Fibroblast of peridontal ligament (primary cell): Measurements from ENCODE around the gene SMOC2.

Experiments used
- DNase-seq: peaks from one replicate; pipeline ENCODE4 v3.0.0-alpha.2; 2010; ENCODE audit errors: extremely low read depth

SMOC2 gene

DNA sequence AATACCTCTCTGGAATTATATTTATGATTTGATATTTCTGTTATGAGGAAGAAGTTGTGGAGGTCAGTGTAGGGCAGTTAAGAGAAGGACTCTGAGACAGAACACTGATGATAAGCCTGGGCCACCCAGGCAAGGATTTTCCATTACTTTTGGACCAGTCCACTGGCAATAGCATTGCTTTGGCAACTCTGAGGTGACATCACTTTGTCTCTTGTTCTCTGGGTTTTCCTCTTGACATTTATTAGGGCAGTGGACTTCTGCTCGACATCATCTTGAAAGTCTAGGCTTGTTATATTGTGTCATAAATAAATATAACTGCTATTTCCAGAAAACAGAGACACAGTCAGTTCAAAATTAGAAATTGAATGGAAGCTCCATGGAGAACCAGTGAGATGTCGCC is 268.0 kb downstream of the SMOC2 start:
- no peak for DNase-seq

DNA sequence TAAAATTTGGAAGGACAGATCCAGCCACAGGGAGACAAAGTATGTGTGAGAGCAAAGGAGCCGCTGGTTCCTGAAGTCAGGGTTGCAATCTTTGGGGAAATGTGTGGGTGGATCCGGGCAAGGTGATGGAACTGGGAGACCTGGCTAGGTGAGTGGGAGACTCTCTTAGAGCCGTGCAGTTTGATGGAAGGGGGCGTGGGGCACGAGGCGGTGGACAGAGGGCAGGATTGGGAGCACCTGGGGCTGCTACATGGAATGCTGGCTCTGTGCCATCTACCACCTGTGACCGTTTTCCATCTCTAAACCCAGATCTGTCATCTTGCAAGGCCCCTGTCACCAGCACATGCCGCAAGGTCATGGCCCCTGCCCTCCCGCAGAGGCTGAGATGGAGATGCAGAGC is 268.4 kb downstream of the SMOC2 start:
- no peak for DNase-seq

DNA sequence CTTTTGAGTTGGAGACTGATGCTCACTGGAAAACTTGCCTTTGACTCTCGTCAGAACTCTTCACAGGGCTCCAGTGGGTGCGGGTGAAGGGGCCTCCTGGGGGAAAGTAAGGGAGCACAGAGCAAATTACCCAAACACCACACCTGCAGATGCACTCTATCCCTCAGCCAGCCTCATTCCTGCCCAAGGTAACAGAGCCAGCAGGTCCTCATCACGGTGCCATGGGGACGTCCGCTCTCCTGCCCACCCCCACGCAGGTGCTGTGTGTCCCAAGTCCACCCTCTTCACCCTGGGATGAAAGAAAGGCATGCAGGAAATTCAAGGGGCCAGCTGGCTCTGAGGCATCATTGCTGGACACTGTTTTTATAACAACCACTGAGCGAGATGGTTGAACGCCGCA is 269.0 kb downstream of the SMOC2 start:
- no peak for DNase-seq

DNA sequence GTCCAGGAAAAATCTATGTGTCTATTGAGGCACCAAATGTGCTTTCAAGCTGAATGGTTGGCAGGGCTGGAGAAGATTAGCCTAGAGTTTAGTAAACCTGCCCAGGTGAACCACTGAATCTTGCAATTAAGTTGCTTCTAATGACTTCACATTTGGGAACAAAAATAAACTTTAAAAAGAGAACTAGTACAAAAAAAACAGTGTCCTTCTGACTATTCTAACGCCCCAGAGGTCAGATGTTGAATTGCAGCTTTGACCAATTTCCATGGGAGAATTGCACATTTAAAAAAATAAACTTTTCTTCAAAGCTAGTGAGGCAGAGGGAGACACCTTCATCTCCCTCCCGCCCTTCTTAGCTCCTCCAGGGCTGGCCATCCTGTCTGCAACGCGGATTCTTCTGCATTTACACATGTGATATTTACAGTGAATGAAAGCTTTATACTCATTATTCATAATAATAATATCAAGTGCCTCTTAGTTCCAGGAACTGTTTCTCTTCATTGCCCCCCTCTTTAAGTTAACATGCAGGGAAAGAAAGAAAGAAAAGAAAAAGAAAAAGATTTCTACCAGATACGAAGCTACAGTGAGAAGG is 270.2 kb downstream of the SMOC2 start:
- no peak for DNase-seq

- no peak for DNase-seq
Observed at GRCh38 chr6:168711666-168712300, 270.8 kb downstream of the SMOC2 start.

DNA sequence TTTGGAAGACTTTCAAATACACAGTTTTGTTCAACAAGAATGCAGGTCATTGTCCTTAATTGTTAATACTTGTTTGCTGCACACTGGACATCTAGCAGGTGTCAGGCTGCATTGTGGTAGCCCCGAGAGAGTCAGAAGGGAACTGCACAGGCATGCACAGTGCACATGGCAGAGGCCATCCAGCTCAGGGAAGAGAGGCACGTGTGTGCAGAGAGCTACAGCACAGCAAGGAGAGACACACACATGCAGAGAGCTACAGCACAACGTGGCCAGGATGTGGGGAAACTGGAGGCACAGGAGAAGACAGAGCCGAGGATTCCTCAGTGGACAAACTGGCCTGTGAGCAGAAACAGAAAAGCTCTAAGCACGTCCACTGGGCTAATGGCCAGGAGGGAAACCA is 272.0 kb downstream of the SMOC2 start:
- DNase-seq, result no peak

DNA sequence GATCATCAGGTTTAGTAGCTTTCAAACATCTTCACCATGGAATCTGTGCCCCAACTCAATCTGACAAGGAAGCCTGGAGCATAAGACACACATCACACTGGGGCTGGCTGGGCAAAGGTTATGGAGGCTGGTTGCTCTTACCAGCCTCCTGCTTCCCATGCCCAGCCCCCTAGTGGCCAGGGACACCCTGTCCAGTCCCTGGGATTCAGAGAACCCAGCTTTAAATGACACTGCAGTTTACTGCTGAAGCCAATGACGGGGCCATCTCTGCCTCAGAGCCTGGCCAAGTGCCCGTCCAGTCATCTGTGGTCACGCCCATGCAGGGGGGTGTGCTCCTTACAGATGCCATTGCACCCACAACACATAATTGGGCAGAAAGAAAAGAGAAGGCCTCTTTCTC is 272.9 kb downstream of the SMOC2 start:
- DNase-seq, result no peak

DNA sequence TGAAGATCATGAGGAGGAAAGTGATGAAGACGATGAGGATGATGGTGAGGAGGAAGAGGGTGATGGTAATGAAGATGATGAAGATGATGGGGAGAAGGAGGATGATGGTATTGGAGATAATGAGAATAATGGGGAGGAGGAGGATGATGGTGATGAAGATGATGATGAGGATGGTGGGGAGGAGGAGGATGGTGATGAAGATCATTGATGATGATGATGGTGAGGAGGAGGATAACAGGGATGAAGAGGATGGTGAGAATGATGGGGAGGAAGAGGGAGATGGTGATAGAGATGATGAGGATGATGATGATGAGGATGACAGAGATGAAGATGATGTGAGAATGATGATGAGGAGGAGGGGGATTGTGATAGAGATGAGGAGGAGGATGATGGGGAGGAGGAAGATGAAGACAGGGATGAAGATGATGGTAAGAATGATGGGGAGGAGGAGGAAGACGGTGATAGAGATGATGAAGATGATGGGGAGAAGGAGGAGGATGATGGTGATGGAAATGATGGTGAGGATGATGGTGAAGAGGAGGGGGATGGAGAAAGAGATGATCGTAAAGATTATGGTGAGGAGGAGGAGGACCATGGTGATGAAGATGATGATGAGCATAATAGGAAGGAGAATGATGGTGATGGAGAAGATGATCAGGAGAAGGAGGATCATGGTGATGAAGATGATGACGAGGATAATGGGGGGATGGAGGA is 273.7 kb downstream of the SMOC2 start:
- DNase-seq, result no peak

DNA sequence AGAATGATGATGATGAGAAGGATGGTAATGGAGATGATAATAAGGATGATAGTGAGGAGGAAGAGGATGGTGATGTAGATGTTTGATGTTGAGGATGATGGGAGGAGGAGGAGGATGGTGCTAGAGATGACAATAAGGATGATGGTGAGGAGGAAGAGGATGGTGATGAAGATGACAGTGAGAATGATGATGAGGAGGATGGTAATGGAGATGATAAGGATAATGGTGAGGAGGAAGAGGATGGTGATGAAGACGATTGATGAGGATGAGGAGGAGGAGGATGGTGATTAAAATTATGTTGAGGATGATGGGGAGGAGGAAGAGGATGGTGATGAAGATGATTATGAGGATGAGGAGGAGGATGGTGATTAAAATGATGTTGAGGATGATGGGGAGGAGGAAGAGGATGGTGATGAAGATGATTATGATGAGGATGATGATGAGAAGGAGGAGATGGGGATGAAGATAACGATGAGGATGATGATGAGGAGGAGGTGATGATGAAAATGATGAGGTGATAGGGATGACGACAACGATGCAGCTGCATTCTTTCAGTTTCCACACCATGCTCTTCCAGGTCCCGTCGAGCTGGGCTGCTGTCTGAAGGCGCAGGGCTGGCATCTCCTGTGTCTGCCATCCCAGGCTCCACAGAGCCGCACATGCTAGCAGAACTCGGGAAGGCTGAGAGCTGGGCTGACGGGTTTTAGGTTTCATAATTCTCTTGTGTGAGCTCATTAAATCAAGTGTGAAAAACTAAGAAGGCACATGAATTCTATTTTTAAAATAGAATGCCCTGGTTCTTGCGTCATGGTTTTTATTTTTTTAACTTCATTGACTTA is 274.9 kb downstream of the SMOC2 start:
- no peak for DNase-seq

DNA sequence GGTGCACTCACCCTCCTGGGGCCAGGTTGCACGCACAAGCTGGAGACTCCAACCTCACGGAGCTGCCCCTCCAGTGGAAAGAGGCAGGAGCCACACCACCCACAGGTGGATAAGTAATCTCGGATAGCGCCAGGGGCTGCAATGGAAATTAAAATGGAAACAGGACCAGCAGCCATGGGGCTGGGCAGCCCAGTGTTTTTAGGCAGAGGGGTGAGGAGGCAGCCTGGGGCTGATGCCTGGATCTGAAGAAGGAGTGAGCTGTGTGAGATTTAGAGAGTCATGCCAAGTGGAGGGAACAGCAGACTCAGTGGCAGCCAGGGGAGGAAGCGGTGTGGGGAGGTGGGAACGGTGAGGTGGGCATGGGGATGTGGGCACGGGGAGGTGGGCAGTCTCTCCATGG is 275.6 kb downstream of the SMOC2 start:
- no peak for DNase-seq

- DNase-seq, result no peak
Observed at GRCh38 chr6:168717491-168717890, 276.5 kb downstream of the SMOC2 start.
